ENCODE data around the gene CPSF3.

CPSF3 gene

GRCh38 chr2:9419541-9419940 is 3.9 kb upstream of the CPSF3 start:
- DNase-seq (ENCODE audit: low read depth), result no peak

GRCh38 chr2:9420495-9420894 is 3.0 kb upstream of the CPSF3 start:
- no peak for DNase-seq (ENCODE audit: low read depth)

- peak; percentile 21 for DNase-seq (ENCODE audit: low read depth)
Measured at GRCh38 chr2:9422321-9423099, 944 bp upstream of the CPSF3 start.

- peak; percentile 6 for DNase-seq (ENCODE audit: low read depth)
Measured at GRCh38 chr2:9423922-9424272, 443 bp downstream of the CPSF3 start.

- no peak for DNase-seq (ENCODE audit: low read depth)
Measured at GRCh38 chr2:9424447-9425164, 1.2 kb downstream of the CPSF3 start.

- DNase-seq (ENCODE audit: low read depth), result no peak
Measured at GRCh38 chr2:9428965-9429577, 5.6 kb downstream of the CPSF3 start.

- DNase-seq (ENCODE audit: low read depth), result no peak
Measured at GRCh38 chr2:9430316-9431293, 7.2 kb downstream of the CPSF3 start.

- no peak for DNase-seq (ENCODE audit: low read depth)
Measured at GRCh38 chr2:9434489-9434888, 11.0 kb downstream of the CPSF3 start.

GRCh38 chr2:9439536-9439935 is 16.1 kb downstream of the CPSF3 start:
- no peak for DNase-seq (ENCODE audit: low read depth)

- DNase-seq (ENCODE audit: low read depth), result no peak
Measured at GRCh38 chr2:9440058-9440727, 16.7 kb downstream of the CPSF3 start.

- no peak for DNase-seq (ENCODE audit: low read depth)
Measured at GRCh38 chr2:9441556-9441955, 18.1 kb downstream of the CPSF3 start.

- DNase-seq (ENCODE audit: low read depth), result no peak
Measured at GRCh38 chr2:9443526-9443925, 20.1 kb downstream of the CPSF3 start.

- no peak for DNase-seq (ENCODE audit: low read depth)
Measured at GRCh38 chr2:9445089-9445488, 21.6 kb downstream of the CPSF3 start.

- DNase-seq (ENCODE audit: low read depth), result no peak
Measured at GRCh38 chr2:9451231-9451630, 27.8 kb downstream of the CPSF3 start.

- DNase-seq (ENCODE audit: low read depth), result no peak
Measured at GRCh38 chr2:9460441-9461017, 37.1 kb downstream of the CPSF3 start.

GRCh38 chr2:9461079-9461478 is 37.6 kb downstream of the CPSF3 start:
- DNase-seq (ENCODE audit: low read depth), result no peak

- no peak for DNase-seq (ENCODE audit: low read depth)
Measured at GRCh38 chr2:9462313-9462712, 38.9 kb downstream of the CPSF3 start.

- no peak for DNase-seq (ENCODE audit: low read depth)
Measured at GRCh38 chr2:9462886-9463697, 39.6 kb downstream of the CPSF3 start.

GRCh38 chr2:9463698-9464034 is 40.2 kb downstream of the CPSF3 start:
- no peak for DNase-seq (ENCODE audit: low read depth)

GRCh38 chr2:9465170-9465569 is 41.7 kb downstream of the CPSF3 start:
- DNase-seq (ENCODE audit: low read depth), result no peak

Data from stimulated activated CD8-positive, alpha-beta memory T cell treated with anti-CD3 and anti-CD28 coated beads, Interleukin-12 subunit alpha, Interleukin-12 subunit beta, amount 100 ng/mL, for 4 hours (primary cell).